ENCODE measurements around the gene TMEM53. TPM values are rescaled to one million over a fixed set of nuclear protein-coding genes. Genes with fewer than 3 reads are reported as not detected.

The TMEM53 gene
- total RNA-seq, 1 donor from 2014 or later, result 11.5 TPM

DNA sequence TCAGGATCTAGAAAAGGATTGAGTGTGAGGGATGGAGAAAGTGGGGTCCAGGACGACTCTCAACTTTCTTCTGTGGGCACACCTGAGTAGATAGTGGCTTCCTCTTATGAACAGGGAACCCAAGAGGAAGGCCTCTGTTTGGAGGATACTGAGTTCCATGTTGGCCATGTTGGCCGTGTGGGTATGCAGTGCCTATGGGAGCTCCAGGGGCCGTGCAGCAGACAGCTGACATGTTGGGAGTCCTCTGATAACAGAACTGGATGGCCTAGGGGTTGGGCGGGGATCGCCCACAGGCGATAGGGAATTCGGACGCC, 43.0 kb downstream of the TMEM53 start:
- H3K4me3 ChIP-seq, result peak overlapping the region; percentile 92
- intact Hi-C loops (cut with micrococcal nuclease), result no loop called here
- H3K4me1 ChIP-seq, result peaks cover 52% of the 10 kb centered on the region
- TF ChIP-seq, protein P1, sequence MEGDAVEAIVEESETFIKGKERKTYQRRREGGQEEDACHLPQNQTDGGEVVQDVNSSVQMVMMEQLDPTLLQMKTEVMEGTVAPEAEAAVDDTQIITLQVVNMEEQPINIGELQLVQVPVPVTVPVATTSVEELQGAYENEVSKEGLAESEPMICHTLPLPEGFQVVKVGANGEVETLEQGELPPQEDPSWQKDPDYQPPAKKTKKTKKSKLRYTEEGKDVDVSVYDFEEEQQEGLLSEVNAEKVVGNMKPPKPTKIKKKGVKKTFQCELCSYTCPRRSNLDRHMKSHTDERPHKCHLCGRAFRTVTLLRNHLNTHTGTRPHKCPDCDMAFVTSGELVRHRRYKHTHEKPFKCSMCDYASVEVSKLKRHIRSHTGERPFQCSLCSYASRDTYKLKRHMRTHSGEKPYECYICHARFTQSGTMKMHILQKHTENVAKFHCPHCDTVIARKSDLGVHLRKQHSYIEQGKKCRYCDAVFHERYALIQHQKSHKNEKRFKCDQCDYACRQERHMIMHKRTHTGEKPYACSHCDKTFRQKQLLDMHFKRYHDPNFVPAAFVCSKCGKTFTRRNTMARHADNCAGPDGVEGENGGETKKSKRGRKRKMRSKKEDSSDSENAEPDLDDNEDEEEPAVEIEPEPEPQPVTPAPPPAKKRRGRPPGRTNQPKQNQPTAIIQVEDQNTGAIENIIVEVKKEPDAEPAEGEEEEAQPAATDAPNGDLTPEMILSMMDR (IDR thresholded peaks at IDR 0.05; ENCODE audit: borderline replicate concordance), result no peak
- peaks cover 30% of the 10 kb centered on the region for H3K36me3 ChIP-seq
- no peaks in the 10 kb centered on the region for H3K27me3 ChIP-seq (ENCODE audit: low read depth)
- no peaks in the 10 kb centered on the region for H3K9me3 ChIP-seq (replicated peaks)
- peak overlapping the region; percentile 97 for H3K27ac ChIP-seq (replicated peaks)
- no peak for DNase-seq

DNA sequence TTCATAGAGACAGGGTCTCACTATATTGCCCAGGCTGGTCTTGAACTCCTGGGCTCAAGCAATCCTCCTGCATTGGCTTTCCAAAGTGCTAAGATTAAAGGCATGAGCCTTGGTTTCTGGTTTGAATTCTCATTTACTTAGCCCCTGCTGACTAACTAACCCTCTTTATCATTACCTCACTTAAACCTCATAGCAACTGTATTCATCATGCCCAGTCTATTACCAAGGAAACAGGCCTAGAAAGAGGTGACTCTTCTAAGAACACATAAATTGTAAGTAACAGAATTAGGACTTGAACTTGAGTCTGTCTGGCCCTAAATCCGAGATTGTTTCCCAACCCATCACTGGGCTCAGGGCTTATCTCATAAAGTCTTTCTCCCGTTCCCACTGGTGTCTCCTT, 44.2 kb downstream of the TMEM53 start:
- intact Hi-C loops (cut with micrococcal nuclease), result no loop called here
- TF ChIP-seq, protein P1 (IDR thresholded peaks at IDR 0.05; ENCODE audit: borderline replicate concordance), result no peak
- H3K4me1 ChIP-seq, result peaks cover 40% of the 10 kb centered on the region
- no peak overlapping the region for H3K4me3 ChIP-seq
- no peaks in the 10 kb centered on the region for H3K27me3 ChIP-seq (ENCODE audit: low read depth)
- H3K27ac ChIP-seq (replicated peaks), result no peak overlapping the region
- DNase-seq, result no peak
- H3K36me3 ChIP-seq, result peaks cover 19% of the 10 kb centered on the region
- no peaks in the 10 kb centered on the region for H3K9me3 ChIP-seq (replicated peaks)

DNA sequence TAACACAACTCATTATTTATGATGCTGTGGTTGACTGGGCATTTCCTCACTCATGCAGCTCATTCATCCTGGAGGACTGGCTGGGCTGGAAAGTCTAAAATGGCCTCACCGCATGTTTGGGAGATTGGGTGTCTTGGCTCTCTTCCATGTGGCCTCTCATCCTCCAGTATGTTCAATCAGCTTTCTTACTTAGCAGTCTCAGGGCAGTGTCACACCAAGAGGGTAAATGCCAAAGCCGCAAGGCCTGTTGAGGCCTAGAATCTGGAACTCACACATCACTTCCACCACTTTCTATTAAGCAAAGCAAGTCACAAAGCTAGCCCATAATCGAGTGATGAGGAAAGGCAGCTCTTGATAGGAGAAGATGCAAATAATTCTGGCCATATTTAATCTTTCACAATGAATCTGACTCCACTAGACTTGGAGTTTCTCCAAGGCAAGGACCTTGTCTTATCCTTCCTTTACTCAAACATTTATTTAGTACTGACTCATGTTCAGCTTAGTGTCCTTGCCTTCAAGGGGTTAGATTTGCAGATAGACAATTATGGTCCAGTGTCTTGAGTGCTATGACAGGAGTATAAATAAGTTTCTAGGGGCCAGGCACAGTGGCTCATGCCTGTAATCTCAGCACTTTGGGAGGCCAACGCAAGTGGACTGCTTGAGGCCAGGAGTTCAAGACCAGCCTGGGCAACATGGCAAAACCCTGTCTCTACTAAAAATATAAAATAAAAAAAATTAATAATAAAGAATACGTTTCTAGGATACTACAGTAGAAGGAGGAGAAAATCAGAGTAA, 45.1 kb downstream of the TMEM53 start:
- Histone ChIP-seq H3K27ac (replicated peaks) (no peak overlapping the region), H3K4me3 (no peak overlapping the region), H3K9me3 (replicated peaks) (no peaks in the 10 kb centered on the region), H3K36me3 (peaks cover 10% of the 10 kb centered on the region), H3K4me1 (peaks cover 31% of the 10 kb centered on the region), H3K27me3 (ENCODE audit: low read depth) (no peaks in the 10 kb centered on the region)
- no peak for DNase-seq
- TF ChIP-seq, protein P1 (IDR thresholded peaks at IDR 0.05; ENCODE audit: borderline replicate concordance), result no peak
- intact Hi-C loops (cut with micrococcal nuclease), result no loop called here

DNA sequence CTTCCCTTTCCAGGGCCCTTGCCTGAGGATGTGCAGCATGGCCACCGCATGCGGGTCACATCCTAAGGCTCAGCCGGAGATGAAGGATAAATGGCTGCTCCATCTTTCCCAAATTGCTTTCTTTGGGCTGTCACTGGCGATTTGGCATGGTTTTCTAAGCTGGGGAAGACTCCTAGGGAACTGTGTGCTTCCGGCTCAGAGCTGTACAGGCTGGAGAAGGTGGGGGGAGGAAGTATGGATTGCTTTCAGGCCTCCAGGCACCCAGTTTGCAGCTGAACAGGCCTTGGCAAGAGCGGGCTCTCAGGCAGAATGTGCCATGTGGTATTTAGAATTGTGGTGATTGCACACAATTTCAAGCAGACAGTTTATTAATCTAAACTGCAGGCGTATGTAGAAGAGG, 48.9 kb downstream of the TMEM53 start:
- Histone ChIP-seq H3K27me3 (ENCODE audit: low read depth) (no peaks in the 10 kb centered on the region), H3K4me1 (no peaks in the 10 kb centered on the region), H3K9me3 (replicated peaks) (no peaks in the 10 kb centered on the region), H3K36me3 (no peaks in the 10 kb centered on the region), H3K27ac (replicated peaks) (no peak overlapping the region), H3K4me3 (no peak overlapping the region)
- no peak for DNase-seq
- TF ChIP-seq, protein P1 (IDR thresholded peaks at IDR 0.05; ENCODE audit: borderline replicate concordance), result no peak
- intact Hi-C loops (cut with micrococcal nuclease), result no loop called here

DNA sequence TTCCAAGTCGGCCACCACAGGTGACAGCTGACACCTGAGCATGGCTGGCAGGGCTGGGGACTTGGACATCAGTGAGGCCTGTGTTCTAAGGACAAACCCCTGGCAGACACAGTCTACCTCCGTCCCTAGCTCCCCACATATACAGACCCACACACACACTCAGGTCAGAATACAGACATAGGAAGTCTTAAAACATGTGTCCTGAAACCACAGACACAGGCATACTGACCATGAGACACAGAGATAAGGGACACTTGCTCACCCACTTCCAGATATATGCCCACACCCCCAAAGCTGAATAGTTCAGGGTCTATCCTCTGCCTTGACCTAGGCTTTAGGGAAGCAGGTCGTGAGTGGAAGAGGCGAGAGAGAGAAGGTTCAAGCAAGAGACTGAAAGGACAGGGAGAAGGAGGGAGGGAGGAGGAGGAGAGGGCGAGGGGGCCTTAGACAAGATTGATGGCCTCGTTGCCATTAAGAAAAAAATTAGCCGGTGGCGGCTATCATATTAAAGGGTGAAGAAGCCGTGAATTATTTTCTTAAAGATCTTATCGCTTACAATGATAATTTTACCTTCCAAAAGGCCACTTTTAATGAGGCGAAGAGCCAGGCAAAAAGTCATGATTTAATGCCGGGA, 49.9 kb downstream of the TMEM53 start:
- no peak overlapping the region for H3K27ac ChIP-seq (replicated peaks)
- TF ChIP-seq, protein P1 (IDR thresholded peaks at IDR 0.05; ENCODE audit: borderline replicate concordance), result no peak
- no peaks in the 10 kb centered on the region for H3K36me3 ChIP-seq
- H3K4me3 ChIP-seq, result no peak overlapping the region
- H3K27me3 ChIP-seq (ENCODE audit: low read depth), result no peaks in the 10 kb centered on the region
- intact Hi-C loops (cut with micrococcal nuclease), result no loop called here
- H3K4me1 ChIP-seq, result no peaks in the 10 kb centered on the region
- no peaks in the 10 kb centered on the region for H3K9me3 ChIP-seq (replicated peaks)
- DNase-seq, result no peak

All from left ventricle myocardium inferior (tissue), 1 donor.